ENCODE results near the gene NAA60. TPM values are rescaled to one million over a fixed set of nuclear protein-coding genes. Genes with fewer than 3 reads are reported as not detected.
"Not testable (repeated sequence)": the region's sequence is repeated elsewhere in the genome, so short reads cannot be mapped to it uniquely, and the experiment has no call there.

Gene NAA60
- total RNA-seq, 1 donor from 2014 or later = 16.0 TPM

DNA sequence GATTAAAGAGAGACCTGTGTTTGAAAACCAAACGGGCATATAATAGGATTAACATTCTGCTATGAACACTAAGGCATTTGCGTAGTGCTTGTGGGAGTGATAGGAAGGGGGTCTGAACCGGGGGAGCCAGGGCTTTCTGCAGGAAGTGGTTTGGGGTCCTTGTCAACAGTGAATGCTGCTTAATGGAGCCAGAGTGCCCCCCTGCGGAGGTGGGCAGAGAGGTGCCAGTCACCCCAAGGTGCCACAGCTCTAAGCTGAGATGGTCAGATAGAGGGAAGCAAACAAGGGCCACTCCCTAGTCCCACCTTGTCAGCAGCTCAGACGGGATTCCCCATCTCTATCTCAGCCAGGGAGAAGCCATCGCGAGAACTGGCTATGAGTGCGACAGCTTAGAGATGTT lies 17.7 kb downstream of the NAA60 start:
- DNase-seq (ENCODE audit: low read depth) = no peak

DNA sequence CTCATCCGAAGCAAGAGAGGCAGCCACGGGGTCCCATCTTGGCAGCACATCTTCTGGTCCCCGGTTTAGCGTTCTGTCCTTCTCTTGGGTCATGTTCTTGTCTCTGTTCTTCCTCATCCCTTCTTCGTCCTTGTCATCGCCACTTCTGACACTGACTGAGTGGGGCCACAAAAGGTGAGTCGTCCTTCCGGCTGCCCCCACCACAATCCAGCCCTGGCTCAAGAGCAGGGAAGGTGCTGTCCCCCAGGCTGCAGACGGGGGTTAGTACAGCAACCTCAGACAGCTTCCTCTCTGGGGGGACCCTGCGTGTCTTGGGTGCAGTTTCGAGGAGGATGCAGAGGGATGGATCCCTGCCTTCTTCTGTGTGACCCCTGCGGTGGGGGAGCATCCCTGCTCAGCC lies 21.8 kb downstream of the NAA60 start:
- DNase-seq (ENCODE audit: low read depth) = no peak

DNA sequence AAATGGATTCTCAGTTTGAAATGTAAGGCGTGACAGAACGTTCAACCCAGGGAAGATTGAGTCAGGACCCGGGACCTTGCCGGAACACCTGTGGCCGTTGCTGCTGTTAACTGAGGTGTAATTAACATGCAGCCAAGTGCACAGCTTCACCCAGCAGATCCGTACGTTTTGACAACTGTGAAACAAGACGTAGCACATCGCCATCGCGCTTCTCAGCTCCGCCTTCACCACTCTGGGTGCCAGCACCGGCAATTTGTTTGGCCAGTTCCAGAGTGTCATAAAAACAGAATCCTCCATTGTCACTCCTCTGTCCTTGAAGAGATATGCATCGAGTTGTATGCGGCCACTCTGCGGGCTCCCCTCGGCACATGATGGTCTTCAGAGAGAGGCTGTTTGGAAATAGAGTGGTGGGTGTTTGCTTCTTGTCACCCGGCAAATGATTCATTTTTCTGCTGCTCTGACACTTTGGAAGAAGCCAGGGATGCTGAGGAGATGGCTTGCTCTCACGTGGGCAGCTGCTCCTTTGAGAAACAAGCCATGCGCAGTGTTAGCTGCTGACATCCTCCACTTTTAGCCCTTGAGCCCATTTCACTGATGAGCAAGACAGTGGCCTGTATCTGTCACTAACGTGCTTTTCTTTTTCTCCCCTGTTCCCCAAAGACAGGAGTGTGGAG lies 22.6 kb downstream of the NAA60 start:
- no peak for DNase-seq (ENCODE audit: low read depth)

DNA sequence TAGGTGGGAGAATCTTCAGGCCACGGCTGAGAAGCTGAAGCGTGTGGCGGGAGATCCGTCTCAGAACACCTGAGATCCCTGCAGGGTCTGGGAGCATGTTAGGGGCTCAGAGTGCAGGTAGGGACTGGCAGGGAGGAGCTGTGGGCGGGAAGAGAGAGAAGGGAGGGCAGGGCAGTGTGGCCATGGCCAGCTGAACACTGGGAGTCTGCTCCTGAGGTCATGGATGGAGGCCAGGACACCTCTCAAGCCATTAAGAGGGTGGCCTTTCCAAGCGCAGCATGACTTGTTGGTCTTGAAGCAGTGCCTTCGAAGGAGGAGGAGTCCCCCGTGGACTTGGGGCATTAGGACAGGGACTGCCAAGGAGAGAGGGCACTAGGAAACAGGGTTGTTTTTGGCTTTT lies 23.7 kb downstream of the NAA60 start:
- no peak for DNase-seq (ENCODE audit: low read depth)

DNA sequence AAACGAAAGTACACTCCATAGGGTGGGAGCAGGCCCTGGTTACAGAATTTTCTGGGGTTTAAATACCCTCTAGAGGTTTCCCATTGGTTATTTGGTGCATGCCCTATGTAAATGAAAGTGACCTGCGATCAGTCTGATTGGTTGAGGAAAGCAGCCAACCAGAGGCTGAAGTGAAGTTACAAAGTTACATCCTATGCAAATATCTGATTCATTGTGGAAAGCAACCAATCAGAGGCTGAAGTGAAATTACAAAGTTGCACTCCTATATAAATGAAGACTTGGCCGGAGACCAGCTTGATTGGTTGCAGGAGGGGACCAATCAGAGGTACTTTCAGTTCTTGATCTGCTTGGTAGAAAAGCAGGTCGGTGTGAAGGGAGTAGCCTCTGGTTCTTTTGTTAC lies 24.4 kb downstream of the NAA60 start:
- no peak for DNase-seq (ENCODE audit: low read depth)

DNA sequence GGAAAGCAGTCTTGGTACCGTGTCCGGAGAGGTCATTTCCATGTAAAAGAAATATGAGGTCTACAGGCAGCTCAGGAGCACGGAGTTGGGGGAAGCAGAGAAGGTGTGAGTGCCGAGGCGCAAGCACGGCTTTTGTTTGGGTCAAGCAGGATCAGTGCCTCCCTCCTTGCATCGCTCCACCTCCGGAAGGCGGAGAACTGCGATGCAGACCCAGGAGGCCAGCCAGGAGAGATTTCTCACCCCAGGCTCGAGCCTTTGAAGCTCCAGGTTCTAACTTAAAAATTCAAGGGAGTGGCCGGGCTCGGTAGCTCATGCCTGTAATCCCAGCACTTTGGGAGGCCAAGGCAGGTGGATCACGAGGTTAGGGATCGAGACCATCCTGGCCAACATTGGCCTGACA lies 25.0 kb downstream of the NAA60 start:
- DNase-seq (ENCODE audit: low read depth) = no peak

DNA sequence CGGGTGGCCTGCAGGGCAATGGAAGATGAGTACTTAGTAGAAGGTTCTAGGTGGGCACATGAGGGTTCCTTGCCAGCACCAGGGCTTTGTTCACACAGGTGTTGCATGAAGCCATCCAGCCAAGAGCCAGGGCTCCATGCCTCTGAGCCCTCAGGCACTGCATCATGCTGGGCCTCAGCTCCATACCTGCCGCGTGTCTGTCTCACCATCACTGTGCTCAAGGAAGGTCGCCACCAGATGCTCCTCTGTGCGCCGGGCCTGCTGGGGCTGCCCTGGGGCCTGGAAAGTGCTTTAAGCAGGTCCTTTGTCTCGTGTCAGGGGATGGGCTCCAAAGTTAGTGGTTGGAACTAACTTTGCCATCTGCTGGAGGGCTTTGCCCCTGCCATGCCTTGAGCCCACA lies 26.3 kb downstream of the NAA60 start:
- no peak for DNase-seq (ENCODE audit: low read depth)

DNA sequence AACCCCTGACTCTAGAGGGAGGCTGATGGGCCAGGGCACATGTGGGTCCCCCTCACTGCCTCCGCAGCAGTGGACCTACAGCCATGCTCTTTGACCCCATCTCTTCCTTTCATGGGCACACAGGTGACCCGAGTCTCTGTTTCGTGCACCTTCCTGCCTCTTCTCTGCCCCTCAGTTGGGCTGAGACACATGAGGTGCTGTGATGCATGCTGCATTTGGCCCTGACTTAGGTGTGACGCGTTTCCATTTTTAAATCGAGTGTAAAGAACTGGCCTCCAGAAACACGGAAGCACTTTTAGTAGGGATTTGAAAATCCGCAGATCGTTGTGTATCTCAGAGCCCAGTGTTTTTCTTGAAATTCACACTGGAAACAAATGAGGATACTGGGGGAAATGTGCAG lies 27.2 kb downstream of the NAA60 start:
- no peak for DNase-seq (ENCODE audit: low read depth)

DNA sequence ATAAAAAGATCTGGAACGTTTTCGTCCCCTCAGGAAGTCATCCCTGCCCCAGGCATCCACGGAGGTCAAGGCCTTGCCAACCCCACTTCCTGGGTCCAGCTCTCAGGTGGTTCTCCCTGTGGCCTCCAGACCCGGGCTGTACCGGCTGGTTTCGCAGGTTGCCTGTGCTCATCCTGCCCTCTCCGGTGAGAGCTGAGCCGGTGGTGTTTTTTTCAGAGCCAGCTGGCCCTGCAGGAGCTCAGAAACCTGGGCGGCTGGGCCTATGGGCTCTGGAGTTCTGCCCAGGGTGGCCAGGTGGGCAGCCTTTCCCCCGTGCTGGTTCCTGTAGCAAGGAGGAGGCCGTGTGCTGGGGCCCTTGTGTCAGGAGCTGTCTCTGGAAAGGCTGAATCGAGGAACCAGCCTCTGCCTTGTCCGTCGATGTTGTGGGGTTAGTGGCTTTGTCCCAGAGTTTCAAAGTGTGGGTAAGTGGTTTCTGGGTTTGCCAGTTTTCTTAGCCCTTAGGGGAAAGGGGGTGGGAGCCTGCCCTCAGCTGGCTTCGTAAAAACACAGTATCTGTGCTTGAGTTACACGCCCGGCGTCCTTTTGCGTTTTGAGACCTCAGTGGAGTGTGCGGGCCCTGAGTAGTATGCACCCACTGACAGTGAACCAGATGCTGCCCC lies 28.2 kb downstream of the NAA60 start:
- no peak for DNase-seq (ENCODE audit: low read depth)

DNA sequence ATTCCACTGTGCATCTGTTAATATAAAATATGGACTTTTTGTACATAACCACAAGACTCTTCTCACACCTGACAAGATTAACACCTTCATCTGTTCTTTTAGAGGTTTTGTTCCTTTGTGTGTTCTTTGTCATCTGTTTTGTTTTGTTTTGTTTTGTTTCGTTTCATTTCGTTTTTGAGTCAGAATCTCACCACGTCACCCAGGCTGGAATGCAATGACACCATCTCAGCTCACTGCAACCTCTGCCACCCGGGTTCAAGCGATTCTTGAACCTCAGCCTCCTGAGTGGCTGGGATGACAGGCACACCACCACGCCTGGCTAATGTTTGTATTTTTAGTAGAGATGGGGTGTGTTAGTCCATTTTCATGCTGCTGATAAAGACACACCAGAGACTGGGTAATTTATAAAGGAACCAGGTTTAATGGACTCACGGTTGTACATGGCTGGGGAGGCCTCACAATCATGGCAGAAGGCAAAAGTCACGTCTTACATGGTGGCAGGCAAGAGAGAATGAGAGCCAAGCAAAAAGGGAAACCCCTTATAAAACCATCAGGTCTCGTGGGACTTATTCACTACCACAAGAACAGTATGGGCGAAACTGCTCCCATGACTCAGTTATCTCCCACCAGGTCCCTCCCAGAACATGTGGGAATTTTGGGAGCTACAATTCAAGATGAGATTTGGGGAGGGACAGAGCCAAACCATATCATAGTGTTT lies 29.6 kb downstream of the NAA60 start:
- no peak for DNase-seq (ENCODE audit: low read depth)

DNA sequence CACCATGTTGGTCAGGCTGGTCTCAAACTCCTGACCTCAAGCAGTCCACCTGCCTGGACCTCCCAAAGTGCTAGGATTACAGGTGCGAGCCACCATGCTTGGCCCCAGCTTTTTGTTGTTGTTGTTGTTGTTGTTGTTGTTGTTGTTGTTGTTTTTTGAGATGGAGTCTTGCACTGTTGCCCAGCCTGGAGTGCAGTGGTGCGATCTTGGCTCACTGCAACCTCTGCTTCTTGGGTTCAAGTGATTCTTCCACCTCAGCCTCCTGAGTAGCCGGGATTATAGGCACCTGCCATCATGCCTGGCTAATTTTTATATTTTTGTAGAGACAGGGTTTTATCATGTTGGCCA lies 30.1 kb downstream of the NAA60 start:
- DNase-seq (ENCODE audit: low read depth) = not testable (repeated sequence)

DNA sequence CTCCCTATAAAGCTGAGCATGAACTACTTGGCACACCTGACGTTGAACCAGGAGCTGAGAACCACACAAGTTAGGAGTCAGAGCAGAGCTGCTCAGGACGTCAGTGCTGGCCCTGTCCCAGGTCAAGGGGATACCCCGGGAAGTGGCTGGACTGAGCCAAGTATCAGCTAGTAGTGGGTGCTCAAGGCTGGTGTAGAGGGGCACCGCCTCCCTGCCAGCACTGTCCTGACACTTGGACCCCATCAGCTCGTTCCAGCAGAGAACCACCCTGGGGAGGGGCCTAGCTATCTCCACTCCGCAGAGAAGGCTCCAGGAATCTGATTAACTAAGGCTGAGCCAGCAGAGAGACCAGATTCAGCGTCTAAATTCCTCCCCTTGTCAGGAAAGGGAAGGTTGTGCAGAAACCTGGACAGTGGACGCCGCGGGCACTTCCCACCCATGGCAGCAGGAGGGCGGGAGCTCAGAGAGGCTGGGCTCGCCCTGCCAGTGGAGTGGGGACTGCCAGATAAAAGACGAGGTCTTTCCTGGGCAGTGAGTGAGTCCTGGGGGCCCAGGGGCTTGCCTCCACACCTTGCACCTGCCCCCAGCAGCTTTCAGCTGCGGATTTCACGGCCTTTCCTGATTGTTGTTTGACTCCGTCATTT lies 30.8 kb downstream of the NAA60 start:
- no peak for DNase-seq (ENCODE audit: low read depth)

DNA sequence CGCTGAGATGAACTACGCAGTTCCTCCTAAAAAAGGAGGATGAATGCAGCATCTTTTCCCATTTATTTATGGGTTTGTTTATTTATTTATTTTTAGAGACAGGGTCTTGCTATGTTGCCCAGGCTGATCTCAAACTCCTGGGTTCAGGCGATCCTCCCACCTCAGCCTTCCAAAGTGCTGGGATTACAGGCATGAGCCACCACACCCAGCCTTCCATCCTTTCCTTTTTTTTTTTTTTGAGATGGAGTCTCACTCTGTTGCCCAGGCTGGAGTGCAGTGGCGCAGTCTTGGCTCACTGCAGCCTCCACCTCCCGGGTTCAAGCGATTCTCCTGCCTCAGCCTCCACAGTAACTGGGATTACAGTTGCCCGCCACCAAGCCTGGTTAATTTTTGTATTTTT lies 31.4 kb downstream of the NAA60 start:
- DNase-seq (ENCODE audit: low read depth) = not testable (repeated sequence)

DNA sequence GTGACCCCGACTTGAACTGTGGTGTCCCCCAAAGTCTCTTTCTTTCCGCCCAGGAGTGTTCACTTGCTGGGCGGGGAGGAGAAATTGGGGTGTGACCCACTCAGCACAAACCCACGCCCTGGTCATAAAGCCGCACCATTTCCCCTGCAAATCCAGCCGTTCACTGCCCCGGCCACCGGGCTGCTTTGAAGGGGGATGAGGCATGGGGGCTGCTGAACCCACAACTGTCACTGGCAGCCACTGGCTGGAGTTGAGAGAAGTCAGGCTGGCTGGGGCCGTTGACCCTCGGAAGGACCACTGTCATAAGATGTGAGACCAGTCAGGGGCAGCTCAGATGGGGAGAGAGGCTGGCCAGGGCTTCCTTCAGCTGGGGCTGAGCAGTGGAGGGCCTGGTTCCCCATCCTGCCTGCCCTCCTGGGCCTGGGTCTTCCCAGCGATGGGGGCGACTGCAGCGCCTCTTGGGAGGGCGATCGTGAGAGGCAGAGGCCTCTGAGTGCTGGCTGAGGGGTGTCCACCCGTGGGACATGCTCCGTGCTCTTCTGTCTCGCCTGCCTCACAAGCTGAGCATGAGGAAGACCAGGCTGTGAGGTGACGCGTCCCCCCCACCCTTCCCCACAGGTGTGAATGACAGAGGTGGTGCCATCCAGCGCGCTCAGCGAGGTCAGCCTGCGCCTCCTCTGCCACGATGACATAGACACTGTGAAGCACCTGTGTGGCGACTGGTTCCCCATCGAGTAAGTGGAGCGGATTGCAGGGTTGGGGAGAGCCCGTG lies 32.3 kb downstream of the NAA60 start:
- no peak for DNase-seq (ENCODE audit: low read depth)

DNA sequence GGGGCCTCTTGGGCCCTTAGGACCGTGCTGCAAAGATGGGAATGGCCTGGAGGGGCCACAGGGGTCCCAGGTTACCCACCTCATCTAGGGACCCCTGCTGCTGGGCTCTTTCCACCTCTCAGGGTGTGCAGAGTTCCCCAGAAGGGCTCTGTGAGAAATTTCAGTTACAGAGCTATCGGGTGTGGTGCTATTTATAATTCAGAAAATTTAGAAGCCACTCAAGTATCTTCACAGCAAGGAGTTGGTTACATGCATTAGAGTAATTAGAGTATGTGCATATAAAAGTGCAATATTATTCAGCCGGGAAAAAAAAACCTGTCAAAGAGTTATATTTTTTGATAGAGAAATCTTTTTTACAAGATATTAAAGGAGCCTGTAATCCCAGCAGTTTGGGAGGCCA lies 32.9 kb downstream of the NAA60 start:
- no peak for DNase-seq (ENCODE audit: low read depth)

DNA sequence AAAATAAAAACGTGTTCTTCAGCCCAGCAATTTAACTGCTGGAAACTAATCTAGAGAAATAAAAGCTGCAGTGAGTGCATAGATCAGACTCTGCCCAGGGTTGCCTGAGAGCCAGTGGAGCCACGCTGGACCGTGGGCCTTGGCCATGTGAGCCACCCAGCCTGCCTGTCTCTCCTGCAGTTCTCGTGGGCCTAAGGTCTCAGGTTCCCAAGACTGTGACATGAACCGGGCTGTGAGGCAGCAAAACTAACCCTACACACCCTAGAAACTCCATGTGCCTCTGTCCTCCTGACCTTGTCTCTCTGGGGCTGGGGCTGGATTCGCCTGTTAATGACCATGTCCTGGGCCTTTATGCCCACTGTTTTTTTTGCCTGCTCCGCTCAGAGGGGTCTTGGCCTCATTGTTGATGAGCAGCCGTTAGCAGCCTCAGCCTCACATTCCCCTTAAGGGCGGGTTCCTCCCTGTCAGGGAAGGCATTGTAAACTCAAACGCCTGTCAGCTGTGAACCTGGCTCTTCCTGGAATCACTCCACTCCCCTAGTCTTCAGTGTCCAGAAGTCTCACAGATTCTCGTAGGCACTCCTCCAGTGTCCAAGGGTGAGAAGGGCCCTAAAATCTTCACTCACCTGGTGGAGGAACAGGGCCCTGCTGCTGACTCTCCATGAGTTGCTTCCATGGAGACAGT lies 34.9 kb downstream of the NAA60 start:
- no peak for DNase-seq (ENCODE audit: low read depth)

DNA sequence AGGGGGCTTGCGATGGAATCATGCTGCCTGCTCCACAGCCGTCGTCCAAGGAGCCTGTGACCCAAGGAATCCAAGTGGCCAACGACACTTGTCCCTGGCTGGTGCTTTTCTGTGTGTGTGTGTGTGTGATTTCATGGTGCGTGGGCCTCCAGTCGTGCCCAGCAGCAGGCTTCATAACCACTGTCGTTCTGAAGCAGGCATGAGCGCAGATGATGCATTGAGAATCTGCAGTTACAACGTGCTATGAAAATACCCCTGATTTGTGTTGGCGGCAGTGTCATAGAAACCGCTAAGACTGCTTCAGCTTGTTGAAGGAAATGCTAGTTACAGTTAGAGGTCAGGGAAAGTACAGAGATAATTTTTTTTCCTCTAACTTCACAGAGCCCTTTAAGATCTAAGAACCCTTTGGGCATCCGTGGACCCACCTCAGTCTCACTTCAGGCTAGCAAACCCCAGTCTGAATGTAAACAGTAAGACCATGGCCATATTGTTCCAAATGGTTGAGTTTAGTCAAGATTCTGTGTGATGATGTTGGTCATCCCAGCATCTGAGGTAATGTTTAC lies 36.3 kb downstream of the NAA60 start:
- no peak for DNase-seq (ENCODE audit: low read depth)

DNA sequence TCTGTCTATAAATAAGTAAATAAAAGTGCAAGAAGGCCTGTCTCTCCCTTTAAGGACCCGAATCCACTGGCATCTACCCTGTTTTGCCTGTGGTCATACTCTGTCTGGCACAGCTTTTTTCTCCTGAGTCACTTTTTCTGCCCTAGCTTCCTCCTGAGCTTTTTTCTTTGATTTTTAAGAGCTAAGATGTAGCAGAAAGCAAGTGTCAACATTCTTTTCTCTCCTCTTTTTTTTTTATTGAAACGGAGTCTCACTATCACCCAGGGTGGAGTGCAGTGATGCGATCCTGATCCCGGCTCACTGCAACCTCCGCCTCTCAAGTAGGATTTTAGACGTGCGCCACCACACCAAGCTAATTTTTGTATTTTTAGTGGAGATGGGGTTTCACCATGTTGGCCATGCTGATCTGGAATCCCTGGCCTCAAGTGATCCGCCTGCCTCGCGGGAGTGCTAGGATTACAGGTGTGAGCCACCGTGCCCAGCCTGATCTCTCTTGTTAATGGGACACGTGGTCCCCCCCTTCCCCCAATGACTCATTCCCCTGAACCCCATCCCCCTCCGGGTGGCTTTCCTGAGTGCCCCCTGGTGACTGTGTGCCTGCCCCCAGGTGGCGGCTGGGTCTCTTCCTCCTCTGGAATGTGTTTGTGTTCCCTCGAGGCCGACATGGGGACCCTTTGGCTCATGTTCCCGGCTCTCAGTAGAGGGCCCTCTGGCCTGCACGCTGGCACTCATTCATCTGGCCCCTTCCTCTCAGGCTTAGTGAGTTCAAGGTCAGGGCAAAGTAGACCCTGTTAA lies 37.6 kb downstream of the NAA60 start:
- DNase-seq (ENCODE audit: low read depth) = no peak

Measured in myocyte (in vitro differentiated cells).